ENCODE results near the gene TLL2. TPM values are rescaled to one million over a fixed set of nuclear protein-coding genes. Genes with fewer than 3 reads are reported as not detected.

Gene TLL2
- total RNA-seq, 1 experiment from 2014 or later, result 0.18 TPM

DNA sequence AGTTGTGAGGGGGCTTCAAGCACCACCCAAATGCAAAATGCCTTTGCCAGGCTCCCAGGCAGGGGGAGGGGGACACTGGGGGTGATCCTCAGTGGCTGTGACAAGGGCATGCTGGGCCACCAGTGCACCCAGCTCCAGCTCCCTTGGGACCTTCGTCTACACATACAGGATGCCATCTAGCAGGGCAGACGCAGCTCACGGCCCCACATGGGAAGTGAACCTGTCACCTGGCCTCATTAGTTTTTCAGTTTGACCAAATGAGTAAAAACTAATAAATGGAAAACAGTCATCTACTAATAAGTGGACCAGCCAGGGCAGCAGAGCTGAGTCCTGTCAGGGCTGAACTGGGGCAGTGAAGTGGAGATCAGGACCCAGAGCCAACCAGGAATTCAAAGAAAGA, 50.2 kb downstream of the TLL2 start:
- intact Hi-C loops (cut with micrococcal nuclease), result no loop called here
- POLR2A ChIA-PET (ENCODE audit: unreplicated experiment), result interaction anchor here (0.6 kb wide), 1 partner anchor 1671 kb away, joined by 3 read pairs; the partner anchor contains the start of gene R3HCC1L
- H4K20me1 ChIP-seq (ENCODE audit: low read length), result no peaks in the 10 kb centered on the region
- ATAC-seq, result no peak
- no peaks in the 10 kb centered on the region for H3F3A ChIP-seq (ENCODE audit: low read length, unreplicated experiment)
- no peak overlapping the region for H3K4me3 ChIP-seq (ENCODE audit: low read length)
- H3K36me3 ChIP-seq (ENCODE audit: low read depth, low read length), result no peaks in the 10 kb centered on the region
- no peaks in the 10 kb centered on the region for H3K4me1 ChIP-seq (ENCODE audit: insufficient read depth, low read length)
- H3K9ac ChIP-seq (ENCODE audit: low read length), result no peak overlapping the region
- no peak overlapping the region for H2AFZ ChIP-seq (ENCODE audit: low read length)
- BruUV-seq (replicated peaks), result no TSS peak
- H3K27me3 ChIP-seq (ENCODE audit: low read length), result peaks cover 16% of the 10 kb centered on the region
- DNase-seq, result no peak
- no peaks in the 10 kb centered on the region for H3K9me3 ChIP-seq (ENCODE audit: low read length)
- CTCF ChIA-PET, result no interaction called here
- TF ChIP-seq EZH2phosphoT487 (IDR thresholded peaks at IDR 0.05; ENCODE audit: borderline replicate concordance, low read length) (no peak), EZH2 (IDR thresholded peaks at IDR 0.05; ENCODE audit: low read length, unreplicated experiment) (no peak)
- TF ChIP-seq, protein P1, sequence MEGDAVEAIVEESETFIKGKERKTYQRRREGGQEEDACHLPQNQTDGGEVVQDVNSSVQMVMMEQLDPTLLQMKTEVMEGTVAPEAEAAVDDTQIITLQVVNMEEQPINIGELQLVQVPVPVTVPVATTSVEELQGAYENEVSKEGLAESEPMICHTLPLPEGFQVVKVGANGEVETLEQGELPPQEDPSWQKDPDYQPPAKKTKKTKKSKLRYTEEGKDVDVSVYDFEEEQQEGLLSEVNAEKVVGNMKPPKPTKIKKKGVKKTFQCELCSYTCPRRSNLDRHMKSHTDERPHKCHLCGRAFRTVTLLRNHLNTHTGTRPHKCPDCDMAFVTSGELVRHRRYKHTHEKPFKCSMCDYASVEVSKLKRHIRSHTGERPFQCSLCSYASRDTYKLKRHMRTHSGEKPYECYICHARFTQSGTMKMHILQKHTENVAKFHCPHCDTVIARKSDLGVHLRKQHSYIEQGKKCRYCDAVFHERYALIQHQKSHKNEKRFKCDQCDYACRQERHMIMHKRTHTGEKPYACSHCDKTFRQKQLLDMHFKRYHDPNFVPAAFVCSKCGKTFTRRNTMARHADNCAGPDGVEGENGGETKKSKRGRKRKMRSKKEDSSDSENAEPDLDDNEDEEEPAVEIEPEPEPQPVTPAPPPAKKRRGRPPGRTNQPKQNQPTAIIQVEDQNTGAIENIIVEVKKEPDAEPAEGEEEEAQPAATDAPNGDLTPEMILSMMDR (conservative IDR thresholded peaks at IDR 0.05; ENCODE audit: low read depth, low read length), result no peak
- H3K79me2 ChIP-seq (ENCODE audit: low read length), result no peaks in the 10 kb centered on the region
- no peak overlapping the region for H3K27ac ChIP-seq (ENCODE audit: low read length)
- no peak overlapping the region for H3K4me2 ChIP-seq (ENCODE audit: low read length)
- H3K9me2 ChIP-seq (replicated peaks; ENCODE audit: low read length), result no peaks in the 10 kb centered on the region

DNA sequence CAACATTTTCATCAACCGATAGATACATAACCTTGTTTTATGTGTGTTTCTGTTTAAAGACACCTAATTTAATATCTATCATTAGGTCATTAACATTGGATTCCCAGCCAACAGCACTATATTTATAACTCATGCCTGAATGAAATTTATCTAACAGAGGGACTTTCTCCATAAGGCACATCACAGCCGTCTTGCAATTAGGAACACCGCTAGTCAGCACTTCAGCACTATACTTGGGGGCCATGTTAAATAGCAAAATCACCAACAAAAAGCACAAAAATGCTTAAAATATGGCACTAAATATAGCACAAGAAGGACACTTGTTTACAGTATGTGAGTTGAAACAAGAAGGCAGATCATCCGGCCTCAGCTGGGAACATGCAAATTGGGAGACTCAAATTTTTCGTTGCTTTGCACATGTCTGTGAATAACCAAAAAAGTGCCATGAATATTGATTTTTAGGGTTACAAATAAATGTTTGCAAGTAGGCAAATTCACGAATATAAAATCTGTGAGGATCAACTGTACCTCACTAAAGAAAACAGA, 51.0 kb downstream of the TLL2 start:
- CTCF ChIA-PET, result no interaction called here

DNA sequence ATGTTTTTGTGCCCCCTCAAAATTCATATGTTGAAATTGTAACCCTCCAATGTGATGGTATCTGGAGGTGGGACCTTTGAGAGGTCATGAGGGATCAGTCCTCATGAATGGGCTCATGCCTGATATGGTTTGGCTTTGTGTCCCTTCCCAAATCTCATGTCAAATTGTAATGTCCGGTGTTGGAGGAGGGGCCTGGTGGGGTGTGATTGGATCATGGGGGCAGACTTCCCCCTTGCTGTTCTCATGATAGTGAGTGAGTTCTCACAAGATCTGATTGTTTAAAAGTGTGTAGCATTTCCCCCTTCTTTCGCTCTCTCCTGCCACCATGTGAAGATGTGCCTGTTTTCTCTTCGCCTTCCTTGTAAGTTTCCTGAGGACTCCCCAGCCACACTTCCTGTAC, 53.4 kb downstream of the TLL2 start:
- no peak for ATAC-seq
- Histone ChIP-seq H3K79me2 (ENCODE audit: low read length) (no peaks in the 10 kb centered on the region), H3K9me2 (replicated peaks; ENCODE audit: low read length) (no peaks in the 10 kb centered on the region), H3K4me2 (ENCODE audit: low read length) (no peak overlapping the region), H3K27ac (ENCODE audit: low read length) (no peak overlapping the region), H3K4me1 (ENCODE audit: insufficient read depth, low read length) (no peaks in the 10 kb centered on the region), H3K36me3 (ENCODE audit: low read depth, low read length) (no peaks in the 10 kb centered on the region), H4K20me1 (ENCODE audit: low read length) (no peaks in the 10 kb centered on the region), H2AFZ (ENCODE audit: low read length) (no peak overlapping the region), H3K27me3 (ENCODE audit: low read length) (peaks cover 24% of the 10 kb centered on the region), H3K9ac (ENCODE audit: low read length) (no peak overlapping the region), H3K4me3 (ENCODE audit: low read length) (no peak overlapping the region), H3F3A (ENCODE audit: low read length, unreplicated experiment) (no peaks in the 10 kb centered on the region), H3K9me3 (ENCODE audit: low read length) (no peaks in the 10 kb centered on the region)
- ChIA-PET POLR2A (ENCODE audit: unreplicated experiment) (no interaction called here), CTCF (no interaction called here)
- no TSS peak for BruUV-seq (replicated peaks)
- intact Hi-C loops (cut with micrococcal nuclease), result no loop called here
- no peak for DNase-seq
- no peak for TF ChIP-seq EZH2phosphoT487 (IDR thresholded peaks at IDR 0.05; ENCODE audit: borderline replicate concordance, low read length)
- TF ChIP-seq, protein P1 (conservative IDR thresholded peaks at IDR 0.05; ENCODE audit: low read depth, low read length), result no peak
- TF ChIP-seq EZH2 (IDR thresholded peaks at IDR 0.05; ENCODE audit: low read length, unreplicated experiment), result no peak

More for the DNA sequence above, 51.0 kb downstream of the TLL2 start:
- POLR2A ChIA-PET (ENCODE audit: unreplicated experiment), result no interaction called here
- Histone ChIP-seq H3K27ac (ENCODE audit: low read length) (no peak overlapping the region), H3K4me3 (ENCODE audit: low read length) (no peak overlapping the region), H3K27me3 (ENCODE audit: low read length) (peaks cover 16% of the 10 kb centered on the region), H3F3A (ENCODE audit: low read length, unreplicated experiment) (no peaks in the 10 kb centered on the region), H2AFZ (ENCODE audit: low read length) (no peak overlapping the region), H3K9me3 (ENCODE audit: low read length) (no peaks in the 10 kb centered on the region), H3K79me2 (ENCODE audit: low read length) (no peaks in the 10 kb centered on the region), H4K20me1 (ENCODE audit: low read length) (no peaks in the 10 kb centered on the region), H3K4me1 (ENCODE audit: insufficient read depth, low read length) (no peaks in the 10 kb centered on the region), H3K9me2 (replicated peaks; ENCODE audit: low read length) (no peaks in the 10 kb centered on the region), H3K4me2 (ENCODE audit: low read length) (no peak overlapping the region), H3K36me3 (ENCODE audit: low read depth, low read length) (no peaks in the 10 kb centered on the region), H3K9ac (ENCODE audit: low read length) (no peak overlapping the region)
- DNase-seq, result no peak
- ATAC-seq, result no peak
- no peak for TF ChIP-seq EZH2phosphoT487 (IDR thresholded peaks at IDR 0.05; ENCODE audit: borderline replicate concordance, low read length)
- TF ChIP-seq, protein P1 (conservative IDR thresholded peaks at IDR 0.05; ENCODE audit: low read depth, low read length), result no peak
- TF ChIP-seq EZH2 (IDR thresholded peaks at IDR 0.05; ENCODE audit: low read length, unreplicated experiment), result no peak
- BruUV-seq (replicated peaks), result no TSS peak
- intact Hi-C loops (cut with micrococcal nuclease), result no loop called here
